GM19452 (cell line): ENCODE data around the gene MBP.
A peak's percentile ranks its signal among the peaks of the same experiment; 100 is the strongest.

Experiments used
- ATAC-seq: cut with Tn5 transposase; IDR thresholded peaks from one replicate; pipeline ENCODE4 v1.9.1; 2021; ENCODE audit not compliant: unreplicated experiment

The MBP gene

DNA sequence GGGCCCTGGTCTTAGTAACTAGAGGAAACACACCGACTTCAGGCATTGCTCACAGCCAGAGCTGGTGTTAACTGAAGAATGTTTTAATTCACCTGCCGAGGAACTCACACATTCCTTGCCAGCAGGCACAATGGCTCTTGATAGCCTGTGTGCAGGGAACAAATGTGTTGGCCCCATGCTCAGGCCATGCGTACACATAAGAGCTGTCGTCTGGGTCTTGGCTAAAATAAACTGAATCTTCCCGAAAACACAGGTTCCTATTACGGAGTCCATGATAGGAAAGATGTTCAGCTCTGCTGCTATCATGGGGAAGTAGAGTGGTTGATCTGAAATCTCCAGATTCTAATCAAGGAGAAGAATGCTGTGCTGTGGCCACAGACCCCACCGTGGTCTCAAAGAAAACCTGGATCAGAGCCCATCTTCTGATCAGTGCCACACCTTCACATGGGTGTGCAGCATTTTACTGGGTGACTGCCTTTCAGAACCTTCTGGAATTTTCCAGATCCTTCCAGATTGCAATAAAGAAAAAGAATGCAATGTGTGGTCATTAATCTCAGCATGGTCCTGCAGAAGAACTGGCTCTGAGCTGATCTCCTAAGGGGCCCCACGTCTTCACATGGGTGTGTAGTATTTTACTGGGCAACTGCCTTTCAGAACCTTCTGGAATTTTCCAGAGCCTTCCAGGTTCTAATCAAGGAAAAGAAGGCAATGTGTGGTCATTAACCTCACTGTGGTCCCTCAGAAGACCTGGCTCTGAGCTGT is 17.2 kb downstream of the MBP start:
- ATAC-seq, result peak; percentile 6

DNA sequence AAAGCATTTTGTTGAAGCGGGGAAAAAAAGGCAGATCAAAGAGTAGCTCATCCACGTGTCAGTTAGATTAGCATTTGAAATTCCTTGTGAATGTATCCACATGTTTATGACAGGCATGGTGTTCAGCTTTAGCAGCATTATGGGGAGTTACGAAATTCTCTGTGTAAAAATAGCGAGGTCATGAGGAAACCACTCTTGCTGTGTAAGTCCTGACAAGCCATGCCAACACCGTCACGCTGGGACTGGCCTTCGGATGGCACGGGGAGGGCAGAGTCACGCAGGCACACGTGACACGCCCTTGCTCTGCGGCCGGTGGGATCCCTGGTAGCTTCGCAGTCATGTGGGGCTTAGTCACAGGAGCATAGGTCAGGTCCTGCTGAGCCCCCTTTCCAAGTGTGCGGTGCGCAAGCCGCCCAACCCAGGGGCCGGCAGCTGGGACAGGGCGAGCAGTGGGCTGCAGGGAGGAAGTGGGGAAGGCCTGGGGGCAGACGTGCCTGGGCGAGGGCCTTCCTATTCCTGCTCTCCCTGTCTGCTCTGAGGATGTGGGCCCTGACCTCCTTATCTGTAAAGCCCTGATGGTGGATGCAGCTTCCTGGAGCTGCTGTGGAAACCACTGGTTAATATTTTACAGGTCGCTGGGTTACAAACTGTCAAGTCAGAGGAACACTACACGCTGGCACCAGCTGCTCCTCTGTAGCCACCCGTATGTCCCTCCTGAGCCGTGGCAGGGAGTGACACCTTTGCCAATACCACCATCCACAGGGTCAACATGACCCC is 18.0 kb downstream of the MBP start:
- peak; percentile 94 for ATAC-seq

DNA sequence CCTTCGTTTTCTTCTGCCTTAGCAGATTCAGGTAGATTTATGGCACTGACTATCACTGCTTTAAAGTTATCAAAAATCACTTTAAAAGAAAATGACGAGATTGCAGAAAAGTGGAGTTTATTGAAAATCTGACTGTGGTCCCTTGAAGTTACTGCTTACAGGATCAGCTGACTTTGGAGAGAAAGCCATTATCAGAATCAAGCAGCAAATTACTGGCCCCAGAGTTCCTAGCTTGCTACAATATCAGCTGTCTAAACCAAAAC is 18.5 kb downstream of the MBP start:
- ATAC-seq, result no peak

DNA sequence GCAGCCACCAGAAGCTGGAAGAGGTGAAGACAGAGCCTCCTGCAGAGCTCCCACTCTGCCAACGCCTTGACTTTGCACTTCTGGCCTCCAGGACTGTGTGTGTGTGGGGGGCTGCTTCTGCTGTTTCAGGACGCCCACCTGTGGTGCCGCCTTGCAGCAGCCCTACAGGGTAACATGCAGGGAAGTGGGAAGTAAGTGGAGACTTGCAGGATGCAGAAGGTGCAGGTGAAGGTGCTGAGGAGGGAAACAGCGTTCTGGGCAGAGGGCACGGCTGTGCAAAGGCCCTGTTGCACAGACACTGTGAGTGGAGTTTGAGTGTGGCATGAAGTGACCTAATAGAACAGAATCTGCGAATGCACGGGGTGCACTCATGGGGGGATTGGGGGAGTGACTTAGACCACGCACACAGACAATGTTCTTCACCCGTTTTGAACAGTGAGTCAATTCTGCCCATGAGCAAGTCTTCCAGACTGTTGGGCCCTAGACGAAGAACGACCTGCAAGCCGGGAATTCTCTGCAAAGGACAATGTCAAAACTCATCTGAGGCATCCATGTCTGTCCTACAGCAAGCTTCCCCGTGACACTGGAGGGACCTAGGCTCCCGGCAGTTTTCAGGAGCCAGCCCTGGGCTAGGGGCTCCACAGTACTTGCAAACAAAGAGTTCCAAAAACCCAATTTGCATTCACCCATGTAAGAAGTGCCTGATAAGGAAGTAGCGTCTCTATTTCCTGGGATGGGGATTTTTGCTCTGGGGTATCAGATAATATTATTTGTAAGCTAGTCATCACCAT is 19.0 kb downstream of the MBP start:
- ATAC-seq, result no peak

DNA sequence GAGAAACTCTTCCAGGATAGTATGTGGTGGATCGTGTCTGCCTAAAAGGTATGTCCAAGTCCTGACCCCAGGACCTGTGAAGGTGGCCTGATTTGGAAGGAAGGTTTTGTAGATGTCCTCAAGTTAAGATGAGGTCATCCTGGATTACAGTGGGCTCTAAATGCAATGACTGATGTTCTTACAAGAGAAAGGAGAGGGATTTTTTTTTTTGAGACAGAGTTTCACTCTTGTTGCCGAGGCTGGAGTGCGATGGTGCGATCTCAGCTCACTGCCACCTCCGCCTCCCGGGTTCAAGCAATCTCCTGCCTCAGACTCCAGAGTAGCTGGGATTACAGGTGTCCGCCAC is 19.9 kb downstream of the MBP start:
- ATAC-seq, result no peak

DNA sequence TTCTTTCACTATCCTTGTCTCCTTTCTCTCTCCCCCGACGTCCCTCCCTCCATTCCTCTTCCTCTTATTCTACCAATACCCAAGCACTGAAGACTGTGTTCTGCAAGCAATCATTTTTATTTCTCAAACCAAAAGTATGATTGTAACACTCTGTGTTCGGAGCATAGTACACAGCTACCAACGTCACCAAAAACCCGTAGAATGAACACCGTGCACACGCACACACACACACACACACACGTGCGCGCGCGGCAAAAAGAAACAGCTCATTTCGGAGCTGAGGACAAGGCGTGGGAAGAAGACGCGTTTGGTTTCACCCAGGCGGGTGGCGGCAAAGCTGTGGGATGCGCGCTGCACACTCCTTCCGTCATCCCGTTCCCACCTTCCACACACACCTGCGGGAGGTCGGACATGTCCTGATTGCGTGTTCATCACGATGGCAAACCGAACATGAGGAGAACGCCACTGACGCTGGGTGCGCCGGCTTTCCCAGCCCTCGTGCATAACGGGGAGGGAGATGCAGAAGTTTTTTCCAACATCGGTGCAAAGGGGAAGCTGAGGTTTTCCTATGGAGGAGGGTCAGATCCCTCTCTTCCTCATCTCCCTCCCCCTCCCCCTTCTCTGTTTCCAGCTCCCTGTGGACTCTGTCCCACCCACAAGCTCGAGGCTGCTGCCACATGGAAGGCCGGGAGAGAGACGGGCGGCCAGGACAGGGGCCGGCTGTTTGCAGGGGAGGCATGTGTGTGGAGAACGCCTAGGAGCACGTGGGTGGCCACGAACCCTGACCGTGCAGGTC is 20.4 kb downstream of the MBP start:
- ATAC-seq, result no peak

DNA sequence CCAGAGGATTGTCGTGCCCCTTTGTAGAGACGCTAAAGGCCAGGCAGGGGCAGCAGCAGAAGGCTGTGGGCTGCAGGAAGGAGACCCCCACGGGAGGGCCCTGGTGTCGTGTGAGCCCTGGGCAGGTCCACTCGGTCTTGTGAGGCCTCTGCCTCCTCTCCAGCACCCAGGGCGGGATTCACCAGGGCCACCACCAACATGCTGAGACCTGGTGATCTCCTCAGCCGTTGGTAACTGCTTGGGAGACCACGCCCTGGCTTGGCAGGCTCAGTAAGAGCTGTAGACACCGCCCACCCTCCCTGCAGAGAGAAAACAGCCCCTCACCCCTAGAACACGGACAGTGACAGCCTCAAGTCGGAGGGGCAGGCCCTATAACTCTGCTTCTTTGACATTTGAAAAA is 21.1 kb downstream of the MBP start:
- ATAC-seq, result no peak

DNA sequence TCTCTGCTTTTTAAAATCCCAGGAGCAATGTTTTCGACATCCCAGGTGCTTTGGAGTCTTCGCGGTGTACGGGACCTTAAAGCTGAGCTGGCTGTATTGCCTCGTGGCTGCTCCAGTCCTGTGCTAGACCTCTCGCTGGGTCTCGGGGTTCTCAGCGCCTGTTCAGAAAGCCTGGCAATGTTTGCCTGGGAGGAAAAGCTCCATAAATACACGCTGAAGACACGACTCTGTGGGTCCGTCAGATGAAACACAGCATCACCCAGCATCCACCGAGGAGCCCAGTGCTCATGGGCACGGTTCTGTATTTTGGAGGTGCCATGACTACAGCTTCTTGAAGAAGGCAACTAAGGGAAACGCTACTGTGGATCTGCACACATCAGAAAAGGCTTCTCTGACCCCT is 21.6 kb downstream of the MBP start:
- no peak for ATAC-seq

DNA sequence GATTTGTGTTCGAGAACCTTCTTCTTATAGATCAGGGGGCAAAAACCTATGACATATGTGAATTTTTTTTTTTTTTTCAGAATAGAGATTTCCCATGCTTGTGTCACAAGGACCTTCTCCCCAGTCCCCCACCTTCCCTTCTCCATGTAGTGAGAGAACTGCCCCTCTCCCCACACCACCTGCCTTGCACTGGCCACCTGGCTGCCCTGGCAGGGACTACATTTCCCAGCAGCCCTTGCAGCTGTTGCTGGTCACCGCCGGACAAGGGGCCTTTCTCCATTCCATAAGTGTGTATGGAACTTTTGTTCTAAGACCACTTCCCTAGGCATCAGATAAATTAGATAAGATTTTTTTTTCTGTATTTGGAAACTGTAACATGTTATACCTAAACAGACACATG is 22.2 kb downstream of the MBP start:
- ATAC-seq, result no peak

DNA sequence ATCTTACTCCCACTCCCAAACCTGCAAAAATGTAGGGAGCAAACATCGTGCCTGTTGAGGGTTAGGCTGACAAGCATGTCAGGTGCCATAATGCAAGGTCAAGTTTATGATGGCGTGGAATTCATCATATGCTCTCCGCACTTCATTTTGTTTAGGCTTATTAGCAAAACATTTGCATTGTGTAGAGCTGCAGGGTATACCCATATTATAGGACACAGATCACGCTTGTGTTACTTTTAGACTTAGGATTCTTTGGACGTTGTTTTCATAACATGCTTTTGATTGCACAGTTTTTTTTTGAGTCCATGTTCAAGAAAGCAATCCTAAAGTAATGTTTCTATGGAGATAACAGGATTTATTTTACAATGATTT is 22.9 kb downstream of the MBP start:
- no peak for ATAC-seq

DNA sequence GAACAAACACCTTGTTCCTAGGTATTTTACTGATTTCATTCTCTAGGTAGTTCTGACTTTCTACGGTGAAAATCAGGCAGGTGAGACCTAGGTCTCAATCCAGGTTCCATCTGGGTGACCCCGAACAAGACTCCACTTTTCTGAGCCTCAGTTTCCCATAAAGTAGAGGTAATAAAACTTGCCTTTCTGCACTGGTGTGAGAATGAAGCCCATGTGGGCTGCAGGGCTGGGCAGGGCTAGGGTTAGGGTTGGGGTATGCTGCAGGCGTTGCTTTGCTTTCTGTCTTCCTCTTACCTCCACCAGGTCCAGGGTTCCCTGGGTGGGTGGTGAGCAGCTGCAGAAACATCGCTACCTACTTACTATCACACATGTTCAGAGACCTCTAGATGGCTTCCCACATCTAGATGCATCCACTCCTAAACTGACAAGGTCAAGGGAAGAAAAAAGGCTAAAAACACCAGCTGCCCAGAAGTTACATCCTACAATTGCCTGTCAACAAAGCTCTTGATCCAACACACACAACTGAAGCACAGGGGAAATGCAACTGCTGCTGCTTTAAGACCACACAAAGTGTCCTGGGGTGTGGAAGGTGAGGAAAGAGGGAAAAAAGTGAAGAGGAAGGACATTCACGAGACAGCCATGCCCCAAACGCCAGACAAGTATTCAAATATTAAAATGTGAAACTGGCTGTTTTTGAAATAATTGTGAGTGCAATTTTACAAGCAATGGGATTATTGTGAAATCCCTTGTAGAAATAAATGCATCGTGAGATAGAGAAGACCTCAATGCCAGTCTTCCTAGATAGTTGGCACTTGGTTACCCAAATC is 23.5 kb downstream of the MBP start:
- no peak for ATAC-seq

DNA sequence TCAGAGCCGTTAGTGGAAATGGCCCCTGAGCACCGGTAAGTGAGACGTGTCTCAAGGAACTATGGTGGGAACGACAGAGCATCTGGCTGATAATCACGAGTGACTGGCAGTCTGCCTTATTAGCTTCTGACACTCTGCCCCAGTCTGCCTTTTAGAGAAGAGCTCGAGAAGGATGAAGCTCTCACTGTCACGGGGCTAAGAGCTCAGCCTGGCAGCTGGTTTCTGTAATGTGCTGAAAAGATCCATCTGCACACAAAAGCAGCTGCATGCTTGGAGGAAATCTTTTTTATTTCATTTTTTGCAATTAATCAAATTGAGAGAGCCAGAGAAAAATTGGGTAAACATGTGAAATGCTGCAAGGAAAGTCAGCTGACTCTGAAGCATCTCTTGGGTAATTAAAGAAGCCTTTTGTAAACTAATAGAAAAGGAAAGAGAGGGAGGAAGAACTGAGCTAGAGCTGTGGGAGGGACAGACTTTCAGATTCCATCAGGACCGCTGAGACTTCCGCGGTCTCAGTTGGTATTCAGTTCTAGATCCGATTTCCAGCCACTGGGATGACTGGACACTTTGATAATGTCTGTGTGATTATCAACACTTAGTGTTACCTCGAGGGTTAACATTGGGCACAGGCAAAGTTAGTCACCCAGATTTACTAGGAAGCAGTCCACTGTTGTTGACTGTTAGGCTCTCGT is 24.4 kb downstream of the MBP start:
- ATAC-seq, result peak; percentile 53

DNA sequence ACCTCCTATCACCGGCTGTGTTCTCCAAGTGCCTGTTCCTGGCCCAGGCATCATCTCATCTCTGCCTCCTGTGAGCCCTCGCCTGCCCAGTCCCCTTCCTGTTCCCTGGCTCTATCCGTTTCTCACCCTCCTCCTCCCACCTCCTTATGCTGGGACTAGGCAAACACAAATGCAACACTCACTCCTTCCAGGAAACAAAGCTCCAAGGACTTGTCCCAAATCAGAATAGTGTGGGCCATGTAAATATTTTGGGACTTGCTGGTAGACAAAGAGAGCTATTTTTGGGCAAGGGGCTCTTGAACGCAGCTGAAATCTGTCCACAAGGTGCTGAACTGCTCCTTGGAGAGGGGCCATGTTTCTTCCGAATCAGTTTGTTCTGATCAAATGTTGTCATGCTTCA is 25.3 kb downstream of the MBP start:
- no peak for ATAC-seq

DNA sequence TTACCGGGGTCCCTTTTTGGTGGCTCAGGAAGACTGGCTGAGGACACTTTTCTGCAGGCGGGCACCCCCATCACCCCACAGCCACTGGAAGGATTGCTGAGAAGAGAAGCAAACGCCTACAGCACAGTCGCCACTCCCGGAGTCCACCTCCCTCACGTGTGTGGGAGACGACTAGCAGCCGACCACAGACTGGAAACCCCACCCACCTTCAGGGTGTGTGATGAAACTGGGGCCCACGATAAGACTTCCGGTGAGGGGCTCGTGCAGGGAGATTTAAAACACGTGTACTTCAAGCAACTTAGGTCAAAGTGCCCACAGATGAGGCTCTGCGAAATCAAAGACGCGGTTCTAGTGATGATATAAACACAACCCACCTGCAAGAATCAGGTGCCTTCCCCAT is 26.3 kb downstream of the MBP start:
- ATAC-seq, result no peak

DNA sequence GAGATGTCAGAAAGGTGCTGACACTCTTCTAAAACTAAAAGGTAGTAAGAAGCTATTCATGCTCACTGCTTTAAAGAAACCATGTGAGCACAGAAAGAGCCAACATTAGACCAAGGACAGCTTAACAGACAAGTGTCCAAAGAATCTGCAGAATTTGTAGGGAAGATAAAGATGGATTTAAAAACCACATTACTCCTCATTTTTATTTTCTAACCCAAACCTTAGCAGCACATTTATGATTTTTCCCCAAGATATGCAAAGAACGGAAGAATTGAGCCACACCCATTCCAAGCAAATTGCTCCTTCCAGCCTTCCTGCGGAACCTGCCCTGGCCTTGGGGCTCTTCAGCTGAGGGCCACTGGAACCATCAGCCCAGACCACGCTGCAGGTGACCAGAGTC is 26.9 kb downstream of the MBP start:
- no peak for ATAC-seq

DNA sequence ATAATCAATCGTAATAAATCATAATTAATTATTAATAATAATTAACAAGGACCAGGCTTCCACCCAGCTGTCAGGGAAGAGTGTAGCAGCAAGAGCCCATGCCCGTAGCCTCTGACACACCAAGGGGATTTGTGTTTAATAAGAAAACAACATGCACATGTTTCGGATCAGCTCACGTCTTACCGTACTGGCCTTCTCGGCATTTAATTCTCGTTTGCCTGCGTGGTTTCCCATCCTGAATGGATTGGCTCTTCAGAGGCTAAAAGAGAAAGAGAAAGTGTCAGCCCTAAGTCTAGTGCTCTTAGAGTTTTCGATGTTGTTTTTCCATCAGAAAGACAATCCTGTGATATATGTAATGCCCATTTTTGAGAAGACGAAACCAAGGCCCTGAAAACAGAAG is 27.6 kb downstream of the MBP start:
- no peak for ATAC-seq

DNA sequence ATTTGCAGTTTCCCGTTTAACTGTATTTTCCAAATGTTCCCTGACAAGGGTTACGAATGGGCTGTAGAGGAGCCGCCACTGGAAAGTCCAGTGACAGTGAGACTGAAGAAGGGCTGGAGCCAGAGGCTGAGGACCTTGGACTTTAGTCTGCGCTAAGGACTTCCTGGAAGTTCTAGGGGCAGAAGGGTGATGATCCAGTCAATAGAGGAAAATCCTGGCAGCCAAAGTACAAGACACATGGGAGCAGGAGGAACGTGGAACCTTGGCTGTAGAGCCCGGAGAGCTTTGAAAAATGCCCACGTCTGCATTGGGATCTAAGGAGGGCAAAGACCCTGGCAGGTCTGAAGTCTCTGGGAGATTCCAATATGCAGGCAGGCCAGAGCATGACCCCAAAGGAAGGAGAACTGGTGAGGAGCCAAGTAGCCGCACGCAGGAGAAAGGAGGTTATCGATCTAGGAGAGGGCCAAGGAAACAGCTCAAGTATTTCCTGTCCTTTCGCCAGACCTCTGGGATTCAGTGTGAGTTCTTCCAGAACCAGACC is 28.5 kb downstream of the MBP start:
- ATAC-seq, result no peak

DNA sequence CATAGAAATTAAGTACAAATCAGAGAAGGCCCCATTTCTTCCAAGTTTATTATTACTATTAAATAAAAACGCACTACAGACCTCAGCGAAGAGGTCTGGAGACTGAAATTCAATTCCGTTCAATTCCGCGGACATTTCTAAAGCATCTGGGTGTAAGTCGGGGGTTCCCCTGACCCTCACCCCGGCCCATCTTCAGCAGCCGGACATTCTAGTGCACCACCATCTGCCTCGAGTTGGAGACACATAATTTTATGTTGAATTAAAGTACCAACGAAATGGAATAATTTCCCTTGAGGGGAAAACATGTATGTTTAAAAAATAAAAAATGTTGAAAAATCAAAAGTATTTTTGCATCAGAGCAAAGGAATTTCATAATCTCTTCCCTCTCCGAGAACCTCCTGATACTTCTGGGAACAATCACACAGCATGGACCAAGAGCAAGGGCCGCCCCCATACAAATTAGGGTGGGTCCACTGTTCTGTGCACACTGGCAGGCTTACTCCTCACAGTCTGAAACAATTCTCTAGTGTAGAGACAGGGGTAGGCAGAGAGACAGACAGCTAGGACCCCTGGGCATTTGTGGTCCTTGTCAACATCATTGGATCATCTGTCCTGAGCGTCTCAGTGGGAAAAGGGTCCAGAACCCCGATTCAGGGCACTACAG is 29.3 kb downstream of the MBP start:
- no peak for ATAC-seq
